GM20431 (cell line): ENCODE measurements around the gene TAGLN2.

Experiments used
- in situ Hi-C: fragments of 300-500 bp; cut with MseI, MboI; formaldehyde crosslinking; loops from one replicate; pipeline ENCODE4 v1.15.0; 2020; ENCODE audit warnings: low sequenced_read_pairs; ENCODE audit not compliant: unreplicated experiment

Gene TAGLN2

GRCh38 chr1:159924025-159924790 is 1.1 kb downstream of the TAGLN2 start:
- in situ Hi-C loops: no loop called here

GRCh38 chr1:159923203-159924024 is 1.9 kb downstream of the TAGLN2 start:
- in situ Hi-C loops: no loop called here

- in situ Hi-C loops: no loop called here
These were observed 2.6 kb downstream of the TAGLN2 start for GRCh38 chr1:159922511-159923202.

DNA sequence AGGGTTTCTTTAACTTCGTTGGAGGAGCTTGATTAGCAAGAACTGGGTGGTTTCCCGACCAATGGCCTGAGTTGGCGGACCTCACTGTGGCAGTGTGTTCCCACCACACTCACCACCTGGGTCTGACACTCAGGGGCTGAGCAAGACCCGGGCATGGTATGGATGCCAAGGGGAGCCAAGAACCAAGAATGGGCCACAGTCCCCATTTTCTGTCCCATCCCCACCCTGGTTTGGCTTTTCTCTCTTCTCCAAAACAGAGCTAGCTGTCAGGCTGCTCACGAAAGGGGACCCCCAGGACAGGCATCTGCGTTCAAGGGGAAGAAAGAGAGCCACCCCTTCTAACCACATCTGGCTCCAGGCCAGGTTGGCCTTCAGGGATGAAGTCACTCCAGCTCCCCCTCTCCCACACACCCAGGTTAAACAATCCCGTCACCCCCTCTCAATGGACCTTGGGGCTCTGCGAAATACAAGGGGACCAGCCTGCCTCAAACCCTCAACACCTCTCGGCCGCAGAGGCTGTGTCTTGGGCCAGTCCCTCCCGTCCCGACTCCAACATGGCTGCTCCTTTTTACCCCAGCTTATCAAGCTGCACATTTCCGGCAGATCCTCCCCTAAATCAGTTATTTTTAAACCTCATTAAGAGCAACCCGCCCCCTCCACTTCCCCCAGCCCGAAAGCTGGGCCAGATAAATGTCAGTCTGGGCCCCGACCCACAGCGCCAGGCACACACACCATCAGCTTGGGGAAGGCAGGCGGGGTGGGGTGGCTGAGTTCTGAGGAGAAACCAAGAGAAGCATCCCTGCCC is 3.4 kb downstream of the TAGLN2 start:
- in situ Hi-C loops: no loop called here

GRCh38 chr1:159921251-159921650 is 4.1 kb downstream of the TAGLN2 start:
- in situ Hi-C loops: no loop called here

- in situ Hi-C loops: no loop called here
These were observed 4.7 kb downstream of the TAGLN2 start for GRCh38 chr1:159920651-159921050.

GRCh38 chr1:159920202-159920601 is 5.1 kb downstream of the TAGLN2 start:
- in situ Hi-C loops: no loop called here

DNA sequence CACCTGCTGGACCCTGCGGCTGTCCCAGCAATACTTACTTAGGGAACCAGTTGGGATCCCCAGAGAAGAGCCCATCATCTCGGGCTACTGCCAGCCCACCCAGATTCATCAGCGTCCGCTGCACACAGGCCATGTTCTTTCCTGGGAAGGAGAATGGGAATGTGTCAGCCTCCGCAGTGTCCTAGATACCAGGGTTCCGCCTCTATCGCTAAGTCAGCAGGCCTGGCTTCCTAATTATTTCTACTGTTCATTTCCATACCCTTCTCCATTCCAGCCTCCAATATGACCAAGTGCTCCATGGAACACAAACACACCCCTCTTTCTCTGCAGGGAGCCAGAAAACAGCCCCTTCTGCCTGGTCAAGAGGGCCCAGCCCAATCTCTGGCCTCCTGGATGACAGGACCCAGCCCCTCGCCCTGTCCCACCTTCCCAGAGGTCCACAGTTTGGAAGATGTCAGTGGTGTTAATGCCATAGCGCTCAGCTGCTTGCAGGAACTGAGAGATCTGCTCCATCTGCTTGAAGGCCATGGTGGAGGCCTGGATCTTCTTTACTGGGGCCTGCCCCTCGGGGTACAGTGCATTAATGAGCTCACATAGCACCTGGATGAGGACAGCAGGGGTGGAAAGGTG is 6.0 kb downstream of the TAGLN2 start:
- in situ Hi-C loops: no loop called here

DNA sequence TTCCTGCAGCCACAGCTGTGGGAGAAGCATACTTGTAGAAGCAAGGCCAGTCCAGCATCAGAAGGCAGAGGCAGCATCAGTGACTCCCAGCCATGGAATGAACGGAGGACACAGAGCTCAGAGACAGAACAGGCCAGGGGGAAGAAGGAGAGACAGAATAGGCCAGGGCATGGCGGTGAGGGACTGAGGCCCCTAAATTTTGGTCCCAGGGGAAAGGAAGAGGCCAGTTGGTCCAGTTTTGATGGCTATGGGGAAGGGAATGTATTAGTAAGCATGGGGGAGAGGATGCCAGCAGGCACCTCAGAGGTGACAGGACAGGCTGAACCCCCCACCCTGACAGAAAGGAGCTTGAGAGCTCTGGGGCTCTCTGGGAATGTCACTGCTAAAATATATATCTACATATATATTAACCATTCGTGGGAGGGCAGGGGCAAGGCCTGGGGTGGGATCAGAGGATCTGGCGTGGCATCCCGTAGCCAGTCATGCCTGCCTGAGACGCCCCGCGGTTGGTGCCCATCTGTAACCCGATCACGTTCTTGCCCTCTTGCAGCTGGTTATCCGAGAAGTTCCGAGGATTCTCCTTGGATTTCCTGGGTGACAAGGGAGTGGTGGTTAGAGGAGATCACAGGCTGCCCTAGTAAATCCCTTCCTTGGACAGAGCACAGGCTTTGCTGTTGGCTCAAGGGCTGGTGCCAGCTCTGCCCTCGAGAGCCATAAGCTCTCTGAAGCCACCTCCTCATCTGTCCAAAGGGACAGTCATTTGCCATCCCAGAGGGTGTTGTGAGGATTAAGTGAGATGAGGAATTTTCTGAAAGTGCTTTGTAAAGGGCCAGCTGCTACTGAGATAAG is 6.7 kb downstream of the TAGLN2 start:
- in situ Hi-C loops: no loop called here

DNA sequence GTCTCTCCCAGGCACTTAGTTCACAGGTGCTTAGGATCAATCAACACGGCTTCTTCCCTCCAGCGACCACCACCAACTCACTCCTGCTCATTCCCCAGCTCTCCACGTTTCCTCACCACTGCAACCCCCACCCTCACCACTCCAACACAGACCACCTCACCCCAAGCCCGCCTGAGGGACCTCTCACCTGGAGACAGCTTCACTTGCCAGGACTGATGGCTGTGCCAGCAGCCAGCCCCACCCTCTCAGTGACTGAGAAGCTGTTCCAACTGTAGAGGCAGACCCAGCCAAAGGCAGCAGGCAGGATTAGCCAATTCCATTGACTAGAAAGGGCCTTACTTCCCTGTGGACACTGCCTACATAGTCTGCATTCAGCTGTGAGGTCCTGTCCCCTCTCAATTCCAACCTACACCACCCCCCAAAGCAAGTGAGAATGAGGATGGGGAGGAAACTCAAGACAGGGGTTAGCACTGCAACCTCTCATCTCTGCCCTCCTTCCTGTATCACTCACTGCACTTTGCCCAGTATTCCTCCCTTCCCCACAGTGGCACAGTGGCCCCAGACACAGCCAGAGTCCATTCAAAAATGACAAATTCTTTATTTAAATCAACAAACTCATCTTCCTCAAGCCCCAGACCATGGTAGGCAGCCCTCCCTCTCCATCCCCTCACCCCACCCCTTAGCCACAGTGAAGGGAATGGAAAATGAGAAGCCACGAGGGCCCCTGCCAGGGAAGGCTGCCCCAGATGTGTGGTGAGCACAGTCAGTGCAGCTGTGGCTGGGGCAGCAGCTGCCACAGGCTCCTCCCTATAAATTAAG is 7.6 kb downstream of the TAGLN2 start:
- in situ Hi-C loops: no loop called here

DNA sequence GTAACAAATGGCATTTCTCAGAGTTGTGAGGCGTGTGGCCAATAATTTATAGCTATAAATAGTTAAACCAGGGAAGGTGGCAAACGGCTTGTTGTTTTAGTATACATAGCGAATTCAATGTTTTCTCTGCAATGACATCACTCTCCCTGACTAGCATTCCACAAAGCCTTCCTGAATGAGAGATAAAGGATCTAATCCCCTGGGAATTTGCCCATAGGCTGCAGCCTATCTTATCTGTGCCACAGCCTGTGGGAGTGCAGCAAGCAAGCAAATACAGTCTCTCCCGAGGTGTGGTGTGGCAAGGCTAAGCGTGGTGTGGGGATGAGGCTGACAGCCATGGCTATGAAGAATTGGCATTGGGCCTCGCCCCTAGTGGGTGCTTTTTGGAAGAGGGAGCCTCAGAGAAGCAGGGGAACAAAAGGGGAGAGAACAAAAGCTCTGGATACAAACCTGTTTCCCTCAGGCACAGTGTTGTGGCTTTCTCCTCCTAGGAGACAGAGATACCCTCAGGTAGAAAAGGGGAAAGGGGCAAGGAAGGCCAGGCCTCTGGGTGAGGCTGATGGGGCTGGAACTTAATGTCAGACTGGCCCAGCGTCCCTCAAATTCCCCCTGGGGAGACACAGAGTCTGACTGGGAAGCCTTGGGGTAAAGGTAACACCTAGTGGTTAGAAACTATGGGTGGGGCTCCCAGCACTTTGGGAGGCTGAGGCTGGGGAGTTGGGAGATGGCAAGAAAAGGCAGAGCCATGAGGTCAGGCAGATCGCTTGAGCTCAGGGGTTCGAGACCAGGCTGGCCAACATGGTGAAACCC is 8.9 kb downstream of the TAGLN2 start:
- in situ Hi-C loops: no loop called here

DNA sequence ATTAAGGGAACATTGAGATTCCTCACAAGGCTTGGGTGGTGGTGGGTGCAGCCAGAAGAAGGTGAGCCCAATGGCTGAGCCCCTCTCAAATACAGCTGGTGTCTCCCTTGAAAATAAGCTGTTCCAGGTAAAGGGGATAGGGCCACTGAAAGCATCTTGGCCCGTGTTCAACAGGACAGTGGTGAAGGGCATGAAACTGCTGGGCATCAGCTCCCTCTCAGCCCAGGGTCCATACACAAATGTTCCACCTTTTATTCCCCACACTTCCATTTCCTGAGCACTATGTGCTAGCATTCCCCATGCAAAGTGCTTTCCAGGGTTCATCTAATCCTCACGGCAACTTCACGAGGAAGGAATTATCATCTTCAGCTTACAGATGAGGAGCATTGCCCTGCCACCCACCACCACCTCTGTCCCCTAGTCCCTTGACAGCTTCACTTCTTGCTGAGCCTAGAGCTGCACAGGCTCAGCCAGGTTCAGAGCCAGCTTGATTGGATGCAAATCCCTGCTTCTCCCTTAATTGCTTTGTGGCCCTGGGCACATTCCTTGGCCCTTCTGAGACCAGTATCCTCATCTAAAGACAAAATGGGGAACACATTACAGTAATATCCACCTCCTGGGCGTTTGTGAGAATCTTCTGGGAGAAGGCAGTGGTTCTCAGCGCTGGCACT is 9.6 kb downstream of the TAGLN2 start:
- in situ Hi-C loops: no loop called here

GRCh38 chr1:159914252-159915018 is 10.9 kb downstream of the TAGLN2 start:
- in situ Hi-C loops: no loop called here

GRCh38 chr1:159913451-159914192 is 11.7 kb downstream of the TAGLN2 start:
- in situ Hi-C loops: no loop called here
